WI38 (cell line): Measurements from ENCODE around the gene DOK6.

Experiments used
- H3K4me3 ChIP-seq: 2 replicates; pipeline ENCODE4 v1.5.1; 2011; ENCODE audit warnings: low read depth, mild to moderate bottlenecking, control low read depth, low read length
- CTCF ChIP-seq: IDR thresholded peaks from 2 replicates; pipeline ENCODE4 v1.5.1; 2012; ENCODE audit warnings: low read depth, mild to moderate bottlenecking, control low read depth, low read length

DOK6 gene

GRCh38 chr18:69414184-69414583, 13.5 kb downstream of the DOK6 start:
- no peak overlapping the region for H3K4me3 ChIP-seq

GRCh38 chr18:69432847-69433246, 32.2 kb downstream of the DOK6 start:
- H3K4me3 ChIP-seq = no peak overlapping the region
- no peak for TF ChIP-seq CTCF

More at GRCh38 chr18:69414184-69414583, 13.5 kb downstream of the DOK6 start:
- TF ChIP-seq CTCF = no peak

GRCh38 chr18:69435000-69435399, 34.3 kb downstream of the DOK6 start:
- TF ChIP-seq CTCF = no peak
- no peak overlapping the region for H3K4me3 ChIP-seq

GRCh38 chr18:69444221-69444620, 43.5 kb downstream of the DOK6 start:
- no peak for TF ChIP-seq CTCF
- H3K4me3 ChIP-seq = no peak overlapping the region

GRCh38 chr18:69447886-69448285, 47.2 kb downstream of the DOK6 start:
- H3K4me3 ChIP-seq = no peak overlapping the region
- TF ChIP-seq CTCF = no peak

GRCh38 chr18:69455125-69455524, 54.4 kb downstream of the DOK6 start:
- H3K4me3 ChIP-seq = no peak overlapping the region
- TF ChIP-seq CTCF = no peak

GRCh38 chr18:69469444-69469919, 68.8 kb downstream of the DOK6 start:
- H3K4me3 ChIP-seq = no peak overlapping the region
- no peak for TF ChIP-seq CTCF
